BJ (cell line): ENCODE results near the gene KDM1B. TPM values are rescaled to one million over a fixed set of nuclear protein-coding genes. Genes with fewer than 3 reads are reported as not detected.
A peak's percentile ranks its signal among the peaks of the same experiment; 100 is the strongest.

Source experiments
- CTCF ChIA-PET: fragments of 350-600 bp; formaldehyde crosslinking; extraction: SDS; loops from one replicate; lab custom pipeline; 2021; ENCODE audit warnings: antibody characterized with exemption, inconsistent platforms; lab: Yijun Ruan, JAX
- POLR2A ChIA-PET: fragments of 300-600 bp; sonication (Branson Sonifier 250); formaldehyde crosslinking; extraction: SDS; loops from one replicate; lab custom pipeline; 2021; ENCODE audit warnings: antibody characterized with exemption; lab: Charles Lee
- DNase-seq: peaks from one replicate; pipeline ENCODE4 v3.0.0-alpha.2; 2011; ENCODE audit warnings: low read depth
- H3K27me3 ChIP-seq: 2 replicates; pipeline ENCODE4 v1.6.0; 2011; ENCODE audit warnings: low read length; ENCODE audit not compliant: control insufficient read depth, insufficient read depth
- H3K36me3 ChIP-seq: 2 replicates; pipeline ENCODE4 v1.5.1; 2011; ENCODE audit warnings: low read length; ENCODE audit not compliant: control insufficient read depth, insufficient read depth
- H3K4me3 ChIP-seq: 2 replicates; pipeline ENCODE4 v1.5.1; 2011; ENCODE audit warnings: low read depth, mild to moderate bottlenecking, control low read depth, low read length
- polyA plus RNA-seq: library from polyadenylated mRNA; depleted of rRNA; stranded (reverse); fragments of >200 nt; gene quantifications from 2 replicates; pipeline ENCODE4 v1.2.3, GENCODE V29; 2011
- TF ChIP-seq, protein P1 (sequence below): IDR thresholded peaks from 2 replicates; pipeline ENCODE4 v1.5.1; 2011; ENCODE audit warnings: low read depth, mild to moderate bottlenecking, control low read depth, inconsistent platforms, low read length, moderate library complexity; ENCODE audit not compliant: insufficient read depth

The KDM1B gene
- polyA plus RNA-seq, 1 experiment = 10.3 TPM

DNA sequence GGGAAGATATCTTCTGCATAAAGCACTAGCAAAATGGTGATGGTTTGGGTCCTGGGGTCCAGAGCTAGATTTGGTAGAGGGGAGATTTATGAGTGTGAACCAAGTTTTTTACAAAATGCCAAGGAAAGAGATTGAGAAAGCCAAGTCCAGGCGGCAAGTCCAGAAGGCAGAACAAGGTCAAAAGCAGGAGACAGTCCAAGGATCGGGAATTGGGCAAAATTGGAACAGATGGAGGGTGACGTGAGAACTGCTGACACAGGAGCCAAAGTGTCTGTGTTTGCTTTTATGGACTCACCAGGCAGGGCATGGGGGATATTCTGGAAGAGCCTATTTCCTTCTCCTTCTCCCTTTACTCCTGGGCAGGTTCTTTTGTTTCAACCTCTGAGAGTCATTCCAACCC is 36.9 kb upstream of the KDM1B start:
- ChIA-PET CTCF (interaction anchor here (0.6 to 2.4 kb wide), 2 partner anchors 10 to 16 kb away, joined by 3 to 7 read pairs; no protein-coding TSS in a partner anchor), POLR2A (no interaction called here)
- DNase-seq = no peak
- H3K4me3 ChIP-seq = no peak overlapping the region
- TF ChIP-seq, protein P1, sequence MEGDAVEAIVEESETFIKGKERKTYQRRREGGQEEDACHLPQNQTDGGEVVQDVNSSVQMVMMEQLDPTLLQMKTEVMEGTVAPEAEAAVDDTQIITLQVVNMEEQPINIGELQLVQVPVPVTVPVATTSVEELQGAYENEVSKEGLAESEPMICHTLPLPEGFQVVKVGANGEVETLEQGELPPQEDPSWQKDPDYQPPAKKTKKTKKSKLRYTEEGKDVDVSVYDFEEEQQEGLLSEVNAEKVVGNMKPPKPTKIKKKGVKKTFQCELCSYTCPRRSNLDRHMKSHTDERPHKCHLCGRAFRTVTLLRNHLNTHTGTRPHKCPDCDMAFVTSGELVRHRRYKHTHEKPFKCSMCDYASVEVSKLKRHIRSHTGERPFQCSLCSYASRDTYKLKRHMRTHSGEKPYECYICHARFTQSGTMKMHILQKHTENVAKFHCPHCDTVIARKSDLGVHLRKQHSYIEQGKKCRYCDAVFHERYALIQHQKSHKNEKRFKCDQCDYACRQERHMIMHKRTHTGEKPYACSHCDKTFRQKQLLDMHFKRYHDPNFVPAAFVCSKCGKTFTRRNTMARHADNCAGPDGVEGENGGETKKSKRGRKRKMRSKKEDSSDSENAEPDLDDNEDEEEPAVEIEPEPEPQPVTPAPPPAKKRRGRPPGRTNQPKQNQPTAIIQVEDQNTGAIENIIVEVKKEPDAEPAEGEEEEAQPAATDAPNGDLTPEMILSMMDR = no peak
- no peaks in the 10 kb centered on the region for H3K36me3 ChIP-seq
- H3K27me3 ChIP-seq = no peaks in the 10 kb centered on the region

GRCh38 chr6:18119236-18119635 is 36.0 kb upstream of the KDM1B start:
- no peaks in the 10 kb centered on the region for H3K36me3 ChIP-seq
- CTCF ChIA-PET = interaction anchor here (0.6 to 2.4 kb wide), 2 partner anchors 11 to 15 kb away, joined by 3 to 7 read pairs; no protein-coding TSS in a partner anchor

DNA sequence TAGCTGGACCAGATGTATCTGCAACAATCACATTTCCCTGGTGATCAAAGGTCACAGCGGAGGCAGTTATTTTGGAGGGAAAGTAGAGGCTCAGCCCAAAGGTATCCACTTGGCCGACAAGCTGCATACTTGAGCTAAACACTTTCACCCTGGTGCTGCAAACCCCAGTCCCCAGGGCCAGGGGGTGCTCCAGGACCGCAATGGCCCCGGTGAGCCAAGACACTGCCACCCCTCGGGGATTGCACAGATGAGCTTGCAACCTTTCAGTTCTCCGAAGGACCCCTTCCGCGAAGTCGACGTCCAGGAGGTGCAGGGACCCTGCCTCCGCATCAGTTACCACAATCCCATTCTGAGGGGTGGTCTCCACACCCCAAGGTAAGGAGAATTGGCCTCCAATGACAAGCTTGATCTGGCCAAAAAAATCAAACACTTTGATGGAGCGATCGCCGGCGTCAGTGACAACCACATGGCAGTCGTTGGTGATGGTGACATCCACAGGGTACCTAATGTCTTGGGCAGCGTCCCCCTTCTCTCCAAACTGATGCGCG is 33.6 kb upstream of the KDM1B start:
- POLR2A ChIA-PET = interaction anchor here (0.5 kb wide), 1 partner anchor 289 kb away, joined by 9 read pairs; no protein-coding TSS in a partner anchor
- Histone ChIP-seq H3K36me3 (no peaks in the 10 kb centered on the region), H3K27me3 (no peaks in the 10 kb centered on the region), H3K4me3 (no peak overlapping the region; the same call in 1 of the 2 replicates)
- CTCF ChIA-PET = interaction anchor here (0.6 to 2.1 kb wide), 17 partner anchors 8 to 420 kb away, joined by 3 to 10 read pairs (median 3); no protein-coding TSS in a partner anchor
- TF ChIP-seq, protein P1 = no peak
- DNase-seq = no peak

More at GRCh38 chr6:18119236-18119635, 36.0 kb upstream of the KDM1B start:
- POLR2A ChIA-PET = no interaction called here
- TF ChIP-seq, protein P1 = no peak
- no peaks in the 10 kb centered on the region for H3K27me3 ChIP-seq
- DNase-seq = no peak
- H3K4me3 ChIP-seq = no peak overlapping the region

- CTCF ChIA-PET = interaction anchor here (0.6 to 2.1 kb wide), 20 partner anchors 9 to 421 kb away, joined by 3 to 10 read pairs (median 3); no protein-coding TSS in a partner anchor
- POLR2A ChIA-PET = no interaction called here
- H3K27me3 ChIP-seq = no peaks in the 10 kb centered on the region
- TF ChIP-seq, protein P1 = peak; percentile 94
- peak; percentile 32 for DNase-seq
- H3K4me3 ChIP-seq = peak within 1 kb of the TSS; percentile 53
- H3K36me3 ChIP-seq = no peaks in the 10 kb centered on the region
These were observed 32.8 kb upstream of the KDM1B start, which contains the start of gene NHLRC1 for GRCh38 chr6:18122128-18123093. Gene NHLRC1, minus strand, starts transcription at chr6:18122677. Its CDS starts 71 bp downstream, at chr6:18122606.

DNA sequence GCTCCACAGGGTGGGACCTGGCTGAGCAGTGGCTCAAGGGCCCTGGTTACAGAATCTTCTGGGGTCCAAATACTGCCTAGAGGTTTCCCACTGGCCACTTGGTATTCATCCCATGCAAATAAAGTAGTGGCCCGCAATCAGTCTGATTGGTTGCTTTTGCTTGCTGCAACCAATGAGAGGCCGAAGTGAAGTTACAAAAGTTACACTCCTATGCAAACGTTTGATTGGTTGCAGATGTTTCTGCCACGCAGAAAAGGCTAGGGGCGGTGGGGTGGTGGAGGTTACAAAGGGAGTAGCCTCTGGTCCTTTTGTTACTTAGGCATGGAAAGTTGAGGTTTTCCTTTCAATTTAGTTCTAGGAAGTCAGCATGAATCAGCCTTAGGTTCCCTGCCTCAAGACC is 29.1 kb upstream of the KDM1B start:
- POLR2A ChIA-PET = no interaction called here
- Histone ChIP-seq H3K27me3 (no peaks in the 10 kb centered on the region), H3K4me3 (no peak overlapping the region), H3K36me3 (no peaks in the 10 kb centered on the region)
- TF ChIP-seq, protein P1 = no peak
- CTCF ChIA-PET = no interaction called here
- DNase-seq = no peak
